Thoracic aorta (tissue), 2 donors: Measurements from ENCODE around the gene RMND5A. TPM values are rescaled to one million over a fixed set of nuclear protein-coding genes. Genes with fewer than 3 reads are reported as not detected.
"Not testable (repeated sequence)": the region's sequence is repeated elsewhere in the genome, so short reads cannot be mapped to it uniquely, and the experiment has no call there.

Source experiments
- ATAC-seq: fragments of 150-250 bp; one replicate; pipeline ENCODE4 v1.8.0; 2017; ENCODE audit warnings: low read depth; ENCODE audit not compliant: insufficient number of reproducible peaks, low FRiP score
- DNase-seq: peaks from one replicate; pipeline ENCODE4 v3.0.0-alpha.2; 2020; ENCODE audit warnings: low spot score
- H3K27ac ChIP-seq, 2 donors: fragments of 200-600 bp; sonication (generic); 1 replicate in 1 of 2; 2 replicates in 1 of 2; pipeline ENCODE4 v1.5.1; 2016; ENCODE audit warnings: mild to moderate bottlenecking in 2 of 2, moderate library complexity in 2 of 2
- H3K27me3 ChIP-seq: fragments of 200-600 bp; sonication (generic); replicated peaks from 2 replicates; pipeline ENCODE4 v1.6.0; 2016; ENCODE audit warnings: mild to moderate bottlenecking; ENCODE audit not compliant: insufficient read depth
- H3K36me3 ChIP-seq: fragments of 200-600 bp; sonication (generic); one replicate; pipeline ENCODE4 v1.5.1; 2016
- H3K4me1 ChIP-seq, 2 donors: fragments of 200-600 bp; sonication (generic); 1 replicate in 1 of 2; 2 replicates in 1 of 2; pipeline versions ENCODE4 v1.5.1 to v1.6.0; 2016; ENCODE audit warnings: low read depth in 2 of 2, mild to moderate bottlenecking in 1 of 2; ENCODE audit not compliant: control insufficient read depth in 1 of 2
- H3K4me3 ChIP-seq: fragments of 200-600 bp; sonication (generic); 2 replicates; pipeline ENCODE4 v1.5.1; 2016; ENCODE audit warnings: mild to moderate bottlenecking
- H3K9me3 ChIP-seq: fragments of 200-600 bp; sonication (generic); 2 replicates; pipeline ENCODE4 v1.5.1; 2016
- total RNA-seq, 2 donors: library from RNA; depleted of rRNA; stranded (reverse); fragments of >200 nt; gene quantifications; one replicate each; pipeline versions ENCODE4 v1.1.0 to v1.2.3, GENCODE V29; 2016
- TF ChIP-seq, protein P1 (sequence below): fragments of 200-600 bp; sonication (generic); IDR thresholded peaks from one replicate; pipeline ENCODE4 v1.5.1; 2019; ENCODE audit warnings: antibody characterized with exemption

The RMND5A gene
- total RNA-seq, 2 donors from 2014 or later: 23.8 to 27.7 TPM

DNA sequence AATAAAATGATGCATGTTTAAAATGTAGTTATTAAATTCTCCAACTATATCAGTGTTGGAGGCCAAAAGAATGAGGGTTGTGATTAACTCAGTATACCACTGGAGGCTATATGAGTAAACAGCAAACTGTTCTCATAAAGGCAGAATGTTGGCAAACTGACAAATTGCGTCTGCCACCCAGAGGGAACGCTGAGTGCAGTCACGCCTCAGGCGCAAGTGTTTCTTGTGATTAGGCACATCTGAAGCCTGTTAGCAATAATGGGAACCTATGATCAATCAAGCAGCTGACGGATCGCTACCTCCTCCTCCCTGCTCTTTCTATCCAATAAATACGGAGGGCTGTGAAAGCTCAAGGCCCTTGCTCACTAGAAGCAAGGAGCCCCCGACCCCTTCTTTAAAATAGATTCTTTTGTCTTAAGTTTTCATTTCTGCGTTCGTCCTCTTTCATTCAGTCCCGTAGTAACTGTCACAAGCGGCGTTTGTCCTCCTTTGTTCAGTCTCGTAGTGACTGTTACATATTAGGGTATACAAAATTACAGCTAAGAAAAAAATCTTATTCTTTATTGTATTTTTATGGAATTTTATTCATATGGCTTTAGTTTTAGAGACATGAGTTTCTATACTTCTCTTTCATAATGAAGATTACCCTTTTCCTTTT lies 16.3 kb upstream of the RMND5A start:
- no peaks in the 10 kb centered on the region for H3K9me3 ChIP-seq
- peak overlapping the region in 1 of 2 donors; percentile 60 for H3K27ac ChIP-seq
- H3K27me3 ChIP-seq: no peaks in the 10 kb centered on the region
- DNase-seq: no peak
- no peaks in the 10 kb centered on the region for H3K36me3 ChIP-seq
- no peak for ATAC-seq
- H3K4me3 ChIP-seq: no peak overlapping the region
- peaks cover 10 to 22% of the 10 kb centered on the region in 2 donors for H3K4me1 ChIP-seq
- TF ChIP-seq, protein P1, sequence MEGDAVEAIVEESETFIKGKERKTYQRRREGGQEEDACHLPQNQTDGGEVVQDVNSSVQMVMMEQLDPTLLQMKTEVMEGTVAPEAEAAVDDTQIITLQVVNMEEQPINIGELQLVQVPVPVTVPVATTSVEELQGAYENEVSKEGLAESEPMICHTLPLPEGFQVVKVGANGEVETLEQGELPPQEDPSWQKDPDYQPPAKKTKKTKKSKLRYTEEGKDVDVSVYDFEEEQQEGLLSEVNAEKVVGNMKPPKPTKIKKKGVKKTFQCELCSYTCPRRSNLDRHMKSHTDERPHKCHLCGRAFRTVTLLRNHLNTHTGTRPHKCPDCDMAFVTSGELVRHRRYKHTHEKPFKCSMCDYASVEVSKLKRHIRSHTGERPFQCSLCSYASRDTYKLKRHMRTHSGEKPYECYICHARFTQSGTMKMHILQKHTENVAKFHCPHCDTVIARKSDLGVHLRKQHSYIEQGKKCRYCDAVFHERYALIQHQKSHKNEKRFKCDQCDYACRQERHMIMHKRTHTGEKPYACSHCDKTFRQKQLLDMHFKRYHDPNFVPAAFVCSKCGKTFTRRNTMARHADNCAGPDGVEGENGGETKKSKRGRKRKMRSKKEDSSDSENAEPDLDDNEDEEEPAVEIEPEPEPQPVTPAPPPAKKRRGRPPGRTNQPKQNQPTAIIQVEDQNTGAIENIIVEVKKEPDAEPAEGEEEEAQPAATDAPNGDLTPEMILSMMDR: no peak

DNA sequence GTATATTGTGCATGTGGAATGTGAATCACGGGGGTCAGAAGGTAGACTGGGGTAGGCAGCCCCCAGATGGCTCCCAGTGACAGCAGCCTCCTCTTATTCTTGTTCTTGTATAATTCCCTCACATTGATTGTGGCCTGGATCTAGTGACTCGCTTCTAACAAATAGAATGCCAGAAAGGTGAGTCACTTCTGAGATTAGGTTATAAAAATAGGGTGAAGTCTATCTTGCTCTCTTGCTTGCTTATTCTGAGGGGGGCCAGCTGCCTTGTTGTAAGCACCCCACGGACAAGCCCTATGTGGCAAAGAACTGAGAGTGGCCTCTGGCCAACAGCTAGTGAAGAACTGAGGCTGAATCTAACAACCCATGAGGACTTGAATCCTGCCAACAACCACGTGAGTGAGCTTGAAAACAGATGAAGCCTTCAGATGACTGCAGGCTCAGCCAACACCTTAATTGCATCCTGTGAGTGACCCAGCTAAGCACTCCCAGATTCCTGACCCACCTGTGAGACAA lies 15.6 kb upstream of the RMND5A start:
- ATAC-seq (peak; percentile 76), DNase-seq (no peak)
- H3K4me3 ChIP-seq: no peak overlapping the region
- H3K4me1 ChIP-seq: peaks cover 10 to 22% of the 10 kb centered on the region in 2 donors
- H3K9me3 ChIP-seq: no peaks in the 10 kb centered on the region
- no peaks in the 10 kb centered on the region for H3K36me3 ChIP-seq
- H3K27ac ChIP-seq: peak overlapping the region; percentile 52 to 60
- TF ChIP-seq, protein P1: no peak
- H3K27me3 ChIP-seq: no peaks in the 10 kb centered on the region

DNA sequence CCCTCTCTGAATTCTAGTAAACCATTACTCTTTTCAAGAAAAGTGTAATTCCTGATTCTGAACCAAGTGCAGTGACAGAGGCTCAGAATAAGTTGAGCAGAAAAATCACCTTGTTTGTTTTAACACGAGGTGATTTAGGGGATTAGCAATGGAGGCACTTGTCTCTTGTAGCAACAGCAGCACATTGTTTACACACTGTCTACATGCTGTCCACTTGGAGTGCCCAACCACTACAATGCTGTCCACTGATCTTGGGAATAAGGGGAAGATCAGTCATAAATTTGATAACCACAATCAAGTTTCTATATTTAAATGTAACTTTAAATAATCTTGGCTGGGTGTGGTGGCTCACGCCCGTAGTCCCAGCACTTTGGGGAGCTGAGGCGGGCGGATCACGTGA lies 13.9 kb upstream of the RMND5A start:
- Histone ChIP-seq H3K9me3 (no peaks in the 10 kb centered on the region), H3K4me1 (peaks cover 10 to 18% of the 10 kb centered on the region in 2 donors), H3K36me3 (no peaks in the 10 kb centered on the region), H3K27me3 (no peaks in the 10 kb centered on the region), H3K27ac (no peak overlapping the region), H3K4me3 (no peak overlapping the region)
- TF ChIP-seq, protein P1: no peak
- DNase-seq: no peak
- no peak for ATAC-seq

DNA sequence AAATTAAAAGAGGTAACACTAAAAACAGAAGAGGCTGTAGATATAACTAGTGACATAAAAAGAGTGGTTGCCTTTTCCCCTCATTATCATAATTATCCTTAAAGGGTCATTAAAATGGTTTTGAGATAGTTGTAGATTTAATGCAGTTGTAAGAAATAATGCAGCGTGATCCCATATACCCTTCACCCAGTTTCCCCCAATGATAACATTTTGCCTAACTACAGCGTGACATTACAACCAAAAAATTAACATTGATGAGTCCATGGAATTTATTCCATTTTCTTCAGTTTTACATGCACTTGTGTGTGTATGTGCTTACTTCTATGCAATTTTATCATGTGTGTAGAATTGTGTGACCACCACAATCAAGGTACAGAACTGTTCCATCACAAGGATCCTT lies 13.2 kb upstream of the RMND5A start:
- DNase-seq: no peak
- ATAC-seq: no peak
- H3K36me3 ChIP-seq: no peaks in the 10 kb centered on the region
- H3K27me3 ChIP-seq: no peaks in the 10 kb centered on the region
- H3K27ac ChIP-seq: no peak overlapping the region
- no peak overlapping the region for H3K4me3 ChIP-seq
- H3K4me1 ChIP-seq: peaks cover 10 to 18% of the 10 kb centered on the region in 2 donors
- TF ChIP-seq, protein P1: no peak
- no peaks in the 10 kb centered on the region for H3K9me3 ChIP-seq

DNA sequence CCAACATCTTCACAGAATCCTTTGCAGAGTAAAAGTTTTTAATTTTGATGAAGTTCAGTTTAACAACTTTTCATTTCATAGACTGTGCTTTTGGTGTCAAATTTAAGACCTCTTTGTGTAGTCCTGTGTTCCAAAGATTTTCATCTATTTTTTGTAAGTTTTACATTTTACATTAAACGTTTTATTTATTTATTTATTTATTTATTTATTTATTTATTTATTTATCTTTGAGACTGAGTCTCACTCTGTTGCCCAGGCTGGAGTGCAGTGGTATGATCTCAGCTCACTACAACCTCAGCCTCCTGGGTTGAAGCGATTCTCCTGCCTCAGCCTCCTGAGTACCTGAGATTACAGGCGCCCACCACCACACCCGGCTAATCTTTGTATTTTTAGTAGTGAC lies 12.0 kb upstream of the RMND5A start:
- H3K27ac ChIP-seq, H3K9me3 ChIP-seq, H3K4me3 ChIP-seq, H3K27me3 ChIP-seq, DNase-seq, ATAC-seq, H3K36me3 ChIP-seq: not testable (repeated sequence)
- peaks cover 10 to 18% of the 10 kb centered on the region in 2 donors for H3K4me1 ChIP-seq

DNA sequence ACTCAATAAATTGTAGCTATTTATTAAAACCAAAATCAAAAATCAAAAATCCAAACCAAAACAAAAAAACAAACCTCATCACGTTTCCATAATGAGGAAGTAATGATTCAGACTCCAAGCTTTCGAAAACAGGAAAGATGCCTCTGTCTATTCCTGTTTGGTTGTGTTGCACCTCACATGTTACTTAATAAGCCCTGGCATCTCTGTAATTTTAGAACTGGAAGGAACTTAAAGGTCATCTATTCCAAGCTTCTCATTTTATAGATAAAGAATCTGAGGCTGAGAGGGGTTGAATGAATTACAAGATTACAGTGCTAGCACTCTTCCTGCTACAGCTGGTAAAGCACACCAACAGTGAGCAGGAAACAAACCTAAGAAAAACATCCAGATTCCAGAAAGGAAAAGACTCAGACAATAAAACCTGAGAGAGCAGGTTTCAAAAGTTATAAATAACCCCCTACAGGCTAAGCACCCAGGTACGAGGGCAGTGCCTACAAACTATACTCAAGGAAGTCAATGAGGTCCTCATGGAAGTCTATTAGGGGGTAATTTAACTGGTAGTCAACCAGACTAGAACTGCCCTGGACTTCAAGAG lies 5.4 kb upstream of the RMND5A start:
- not testable (repeated sequence) for H3K36me3 ChIP-seq, DNase-seq, ATAC-seq, H3K4me3 ChIP-seq, H3K27ac ChIP-seq, H3K4me1 ChIP-seq, H3K27me3 ChIP-seq, H3K9me3 ChIP-seq

DNA sequence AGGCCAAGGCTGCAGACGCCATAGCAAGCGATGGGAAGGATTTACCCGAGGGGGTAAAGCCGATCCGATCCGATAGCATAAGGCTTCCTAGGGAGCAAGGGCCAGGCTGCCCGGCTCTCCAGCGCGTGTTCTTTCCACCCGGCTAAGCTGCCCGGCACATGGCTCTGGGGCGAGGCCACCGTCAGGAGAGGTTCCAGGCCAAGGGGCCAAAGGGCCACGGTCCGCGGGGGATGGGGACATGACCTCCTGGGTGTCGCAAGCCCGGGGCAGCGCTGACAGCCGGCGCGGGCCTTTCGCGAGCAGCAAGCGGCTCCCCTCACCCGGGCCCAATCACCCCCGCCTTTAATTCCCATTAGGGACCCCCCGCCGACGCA lies 841 bp upstream of the RMND5A start:
- H3K27me3 ChIP-seq, DNase-seq, H3K36me3 ChIP-seq, H3K4me1 ChIP-seq, H3K9me3 ChIP-seq: not testable (repeated sequence)
- peak; percentile 39 for ATAC-seq
- peak overlapping the region; percentile 87 for H3K4me3 ChIP-seq
- H3K27ac ChIP-seq: peak overlapping the region; percentile 78 to 87

DNA sequence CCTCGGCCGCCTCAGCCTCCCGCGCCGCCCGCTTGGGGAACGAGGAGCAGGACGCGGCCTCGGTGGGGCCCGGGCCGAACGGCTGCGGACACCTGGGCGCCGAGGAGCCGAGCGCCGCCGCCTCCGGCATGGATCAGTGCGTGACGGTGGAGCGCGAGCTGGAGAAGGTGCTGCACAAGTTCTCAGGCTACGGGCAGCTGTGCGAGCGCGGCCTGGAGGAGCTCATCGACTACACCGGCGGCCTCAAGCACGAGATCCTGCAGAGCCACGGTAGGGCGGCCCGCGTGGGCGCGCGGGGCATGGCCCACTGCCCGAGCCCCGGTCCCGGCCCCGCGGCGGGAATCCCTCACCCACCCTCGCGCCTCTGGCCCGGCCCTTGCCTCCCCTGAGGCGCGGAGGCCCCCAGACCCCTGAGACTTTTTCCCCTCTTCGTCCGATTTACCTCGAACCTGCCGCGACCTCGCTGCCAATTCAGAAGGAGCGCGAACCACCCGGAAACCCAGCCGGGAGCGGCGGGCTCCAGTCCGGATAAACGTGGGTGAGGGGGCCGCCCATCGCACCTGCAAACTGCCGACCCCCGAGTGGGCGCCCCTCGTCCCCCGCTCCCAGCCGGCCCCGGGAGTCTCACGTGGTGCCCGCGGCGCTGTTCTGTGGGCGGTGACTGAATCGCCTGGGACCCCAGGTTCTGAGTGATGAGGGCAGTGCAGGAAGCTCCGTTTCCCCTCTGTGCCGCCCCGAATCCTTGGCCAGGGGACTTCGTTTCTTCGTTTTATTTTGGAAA lies 639 bp downstream of the RMND5A start:
- Histone ChIP-seq H3K27ac (peak overlapping the region; percentile 73 to 78), H3K4me3 (peak overlapping the region; percentile 87)
- not testable (repeated sequence) for H3K9me3 ChIP-seq, DNase-seq, H3K36me3 ChIP-seq, ATAC-seq, H3K27me3 ChIP-seq, H3K4me1 ChIP-seq
